ENCODE data around the gene OLIG2.

DNA sequence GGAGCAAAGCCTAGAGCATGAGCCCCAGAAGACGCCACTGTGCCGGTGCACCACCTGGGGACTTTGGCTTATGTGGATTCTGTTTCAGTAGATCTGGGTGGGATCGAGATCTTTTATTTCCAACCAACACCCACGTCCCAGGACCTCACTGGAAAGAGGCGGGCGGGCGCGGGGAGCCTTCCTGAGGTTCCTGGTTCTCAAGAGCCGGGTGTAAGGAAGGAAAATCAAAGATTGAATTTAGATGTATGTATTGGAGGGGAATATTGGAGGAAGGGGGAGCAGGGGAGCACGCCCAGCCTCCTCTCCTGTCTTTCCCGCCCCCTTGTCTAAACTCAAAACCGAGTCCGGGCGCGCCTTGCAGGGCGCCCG lies 6.2 kb upstream of the OLIG2 start:
- TF ChIP-seq, protein P1, sequence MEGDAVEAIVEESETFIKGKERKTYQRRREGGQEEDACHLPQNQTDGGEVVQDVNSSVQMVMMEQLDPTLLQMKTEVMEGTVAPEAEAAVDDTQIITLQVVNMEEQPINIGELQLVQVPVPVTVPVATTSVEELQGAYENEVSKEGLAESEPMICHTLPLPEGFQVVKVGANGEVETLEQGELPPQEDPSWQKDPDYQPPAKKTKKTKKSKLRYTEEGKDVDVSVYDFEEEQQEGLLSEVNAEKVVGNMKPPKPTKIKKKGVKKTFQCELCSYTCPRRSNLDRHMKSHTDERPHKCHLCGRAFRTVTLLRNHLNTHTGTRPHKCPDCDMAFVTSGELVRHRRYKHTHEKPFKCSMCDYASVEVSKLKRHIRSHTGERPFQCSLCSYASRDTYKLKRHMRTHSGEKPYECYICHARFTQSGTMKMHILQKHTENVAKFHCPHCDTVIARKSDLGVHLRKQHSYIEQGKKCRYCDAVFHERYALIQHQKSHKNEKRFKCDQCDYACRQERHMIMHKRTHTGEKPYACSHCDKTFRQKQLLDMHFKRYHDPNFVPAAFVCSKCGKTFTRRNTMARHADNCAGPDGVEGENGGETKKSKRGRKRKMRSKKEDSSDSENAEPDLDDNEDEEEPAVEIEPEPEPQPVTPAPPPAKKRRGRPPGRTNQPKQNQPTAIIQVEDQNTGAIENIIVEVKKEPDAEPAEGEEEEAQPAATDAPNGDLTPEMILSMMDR (conservative IDR thresholded peaks at IDR 0.05): no peak
- TF ChIP-seq ZFX (IDR thresholded peaks at IDR 0.05): no peak

Measured in C4-2B (cell line).